Activated naive CD8-positive, alpha-beta T cell treated with anti-CD3 and anti-CD28 coated beads, Interleukin-2, amount 50 U/mL, for 24 hours (primary cell): ENCODE results near the gene MYL7.
"Not testable (repeated sequence)": the region's sequence is repeated elsewhere in the genome, so short reads cannot be mapped to it uniquely, and the experiment has no call there.

ENCODE experiments used
- ATAC-seq: fragments of 150-1000 bp; cut with Tn5 transposase; one replicate; pipeline ENCODE4 v1.10.0; 2021
- DNase-seq: peaks from one replicate; pipeline ENCODE4 v3.0.0; 2021
- H3K27ac Mint-ChIP-seq: one replicate; pipeline ENCODE4 v1.8.0; 2021; ENCODE audit warnings: mild to moderate bottlenecking, mixed read lengths
- H3K27me3 Mint-ChIP-seq: one replicate; pipeline ENCODE4 v1.8.0; 2021; ENCODE audit warnings: mixed read lengths
- H3K36me3 Mint-ChIP-seq: one replicate; pipeline ENCODE4 v1.8.0; 2021; ENCODE audit warnings: low read depth, mixed read lengths
- H3K4me1 Mint-ChIP-seq: one replicate; pipeline ENCODE4 v1.8.0; 2021; ENCODE audit warnings: mixed read lengths
- H3K4me3 Mint-ChIP-seq: one replicate; pipeline ENCODE4 v1.8.0; 2021; ENCODE audit warnings: mild to moderate bottlenecking, moderate library complexity, mixed read lengths
- H3K9me3 Mint-ChIP-seq: one replicate; pipeline ENCODE4 v1.8.0; 2021; ENCODE audit warnings: mixed read lengths

Gene MYL7

DNA sequence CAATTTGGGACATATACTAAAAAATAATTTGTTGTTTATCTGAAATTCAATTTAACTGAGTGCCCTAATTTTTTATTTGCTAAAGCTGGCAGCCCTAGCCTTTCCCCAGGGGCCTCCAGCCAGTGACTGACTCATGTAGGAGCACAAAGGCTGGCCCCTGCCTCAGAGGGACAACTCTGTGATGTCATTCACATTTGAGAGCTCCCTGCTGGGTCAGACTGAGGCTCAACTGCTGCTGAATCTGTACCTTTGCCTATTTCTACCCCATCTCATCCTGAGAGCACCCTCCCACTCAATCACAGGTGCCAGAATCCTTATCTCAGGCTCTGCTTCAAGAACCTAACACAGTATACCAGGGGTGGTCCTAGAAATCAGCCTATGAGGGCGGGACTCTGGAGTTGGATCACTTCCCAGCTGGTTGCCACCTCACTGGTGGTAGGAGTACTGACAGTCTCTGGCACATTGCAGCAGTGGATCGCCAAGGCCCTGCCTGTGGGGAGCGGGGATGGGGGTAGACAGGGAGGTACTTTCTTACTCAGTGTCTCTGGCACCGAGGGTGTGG lies 36.5 kb upstream of the MYL7 start:
- Mint-ChIP-seq H3K4me1 (no peaks in the 10 kb centered on the region), H3K27ac (no peak overlapping the region)

GRCh38 chr7:44176486-44176885 lies 35.4 kb upstream of the MYL7 start:
- no peak overlapping the region for H3K4me3 Mint-ChIP-seq
- H3K27me3 Mint-ChIP-seq, result peaks cover 17% of the 10 kb centered on the region
- no peaks in the 10 kb centered on the region for H3K36me3 Mint-ChIP-seq
- no peak overlapping the region for H3K27ac Mint-ChIP-seq
- no peak for ATAC-seq
- H3K9me3 Mint-ChIP-seq, result no peaks in the 10 kb centered on the region
- no peaks in the 10 kb centered on the region for H3K4me1 Mint-ChIP-seq
- DNase-seq, result no peak

More for the DNA sequence above, 36.5 kb upstream of the MYL7 start:
- DNase-seq, result no peak
- H3K27me3 Mint-ChIP-seq, result peaks cover 20% of the 10 kb centered on the region
- no peaks in the 10 kb centered on the region for H3K9me3 Mint-ChIP-seq
- no peaks in the 10 kb centered on the region for H3K36me3 Mint-ChIP-seq
- no peak overlapping the region for H3K4me3 Mint-ChIP-seq
- ATAC-seq, result no peak

- peaks cover 17% of the 10 kb centered on the region for H3K27me3 Mint-ChIP-seq
- no peak overlapping the region for H3K4me3 Mint-ChIP-seq
- DNase-seq (no peak), ATAC-seq (no peak)
- no peak overlapping the region for H3K27ac Mint-ChIP-seq
- no peaks in the 10 kb centered on the region for H3K9me3 Mint-ChIP-seq
- H3K4me1 Mint-ChIP-seq, result no peaks in the 10 kb centered on the region
- H3K36me3 Mint-ChIP-seq, result no peaks in the 10 kb centered on the region
Observed at GRCh38 chr7:44175730-44176129, 34.6 kb upstream of the MYL7 start.

GRCh38 chr7:44174694-44174948 lies 33.5 kb upstream of the MYL7 start:
- not testable (repeated sequence) for H3K36me3 Mint-ChIP-seq, H3K4me1 Mint-ChIP-seq, DNase-seq, H3K9me3 Mint-ChIP-seq, ATAC-seq, H3K27ac Mint-ChIP-seq, H3K4me3 Mint-ChIP-seq
- peaks cover 17% of the 10 kb centered on the region for H3K27me3 Mint-ChIP-seq

GRCh38 chr7:44173911-44174693 lies 33.0 kb upstream of the MYL7 start:
- no peak overlapping the region for H3K27ac Mint-ChIP-seq
- no peak overlapping the region for H3K4me3 Mint-ChIP-seq
- H3K4me1 Mint-ChIP-seq, result no peaks in the 10 kb centered on the region
- H3K9me3 Mint-ChIP-seq, result no peaks in the 10 kb centered on the region
- ATAC-seq (no peak), DNase-seq (no peak)
- H3K36me3 Mint-ChIP-seq, result no peaks in the 10 kb centered on the region
- H3K27me3 Mint-ChIP-seq, result peaks cover 17% of the 10 kb centered on the region

GRCh38 chr7:44172803-44173424 lies 31.8 kb upstream of the MYL7 start:
- ATAC-seq (no peak), DNase-seq (no peak)
- no peak overlapping the region for H3K27ac Mint-ChIP-seq
- H3K4me1 Mint-ChIP-seq, result peaks cover 2% of the 10 kb centered on the region
- H3K4me3 Mint-ChIP-seq, result no peak overlapping the region
- H3K9me3 Mint-ChIP-seq, result no peaks in the 10 kb centered on the region
- H3K27me3 Mint-ChIP-seq, result peaks cover 17% of the 10 kb centered on the region
- no peaks in the 10 kb centered on the region for H3K36me3 Mint-ChIP-seq

GRCh38 chr7:44172352-44172751 lies 31.2 kb upstream of the MYL7 start:
- Mint-ChIP-seq H3K36me3 (no peaks in the 10 kb centered on the region), H3K4me3 (no peak overlapping the region), H3K27ac (no peak overlapping the region), H3K4me1 (peaks cover 8% of the 10 kb centered on the region), H3K9me3 (no peaks in the 10 kb centered on the region), H3K27me3 (peaks cover 14% of the 10 kb centered on the region)
- no peak for ATAC-seq
- DNase-seq, result no peak

DNA sequence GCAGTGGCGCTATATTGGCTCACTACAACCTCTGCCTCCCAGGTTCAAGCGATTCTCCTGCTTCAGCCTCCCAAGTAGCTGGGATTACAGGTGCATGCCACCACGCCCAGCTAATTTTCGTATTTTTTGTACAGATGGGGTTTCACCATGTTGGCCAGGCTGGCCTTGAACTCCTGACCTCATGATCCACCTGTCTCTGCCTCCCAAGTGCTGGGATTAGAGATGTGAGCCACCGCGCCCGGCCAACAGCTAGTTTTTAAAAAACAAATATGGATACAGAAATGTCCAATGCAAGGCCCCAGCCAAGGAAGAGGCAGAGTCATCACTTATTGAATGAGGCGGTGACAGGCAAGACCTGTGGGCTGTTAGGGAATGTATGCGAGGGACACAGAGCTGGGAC lies 30.8 kb upstream of the MYL7 start:
- ATAC-seq, DNase-seq, H3K4me1 Mint-ChIP-seq, H3K4me3 Mint-ChIP-seq, H3K36me3 Mint-ChIP-seq, H3K27ac Mint-ChIP-seq, H3K9me3 Mint-ChIP-seq: not testable (repeated sequence)
- H3K27me3 Mint-ChIP-seq, result peaks cover 14% of the 10 kb centered on the region

GRCh38 chr7:44167920-44168319 lies 26.8 kb upstream of the MYL7 start:
- peaks cover 2% of the 10 kb centered on the region for H3K27me3 Mint-ChIP-seq
- H3K36me3 Mint-ChIP-seq, result no peaks in the 10 kb centered on the region
- ATAC-seq, result no peak
- H3K27ac Mint-ChIP-seq, result no peak overlapping the region
- no peak for DNase-seq
- no peak overlapping the region for H3K4me3 Mint-ChIP-seq
- H3K4me1 Mint-ChIP-seq, result peaks cover 8% of the 10 kb centered on the region
- no peaks in the 10 kb centered on the region for H3K9me3 Mint-ChIP-seq

GRCh38 chr7:44163591-44163990 lies 22.5 kb upstream of the MYL7 start:
- Mint-ChIP-seq H3K9me3 (no peaks in the 10 kb centered on the region), H3K27me3 (no peaks in the 10 kb centered on the region), H3K4me1 (peaks cover 6% of the 10 kb centered on the region), H3K27ac (no peak overlapping the region), H3K4me3 (no peak overlapping the region), H3K36me3 (no peaks in the 10 kb centered on the region)
- no peak for DNase-seq
- no peak for ATAC-seq

- Mint-ChIP-seq H3K4me1 (peaks cover 6% of the 10 kb centered on the region), H3K9me3 (no peaks in the 10 kb centered on the region), H3K27ac (no peak overlapping the region), H3K36me3 (no peaks in the 10 kb centered on the region), H3K4me3 (no peak overlapping the region), H3K27me3 (no peaks in the 10 kb centered on the region)
- DNase-seq, result no peak
- no peak for ATAC-seq
Observed at GRCh38 chr7:44162785-44163395, 21.8 kb upstream of the MYL7 start.

DNA sequence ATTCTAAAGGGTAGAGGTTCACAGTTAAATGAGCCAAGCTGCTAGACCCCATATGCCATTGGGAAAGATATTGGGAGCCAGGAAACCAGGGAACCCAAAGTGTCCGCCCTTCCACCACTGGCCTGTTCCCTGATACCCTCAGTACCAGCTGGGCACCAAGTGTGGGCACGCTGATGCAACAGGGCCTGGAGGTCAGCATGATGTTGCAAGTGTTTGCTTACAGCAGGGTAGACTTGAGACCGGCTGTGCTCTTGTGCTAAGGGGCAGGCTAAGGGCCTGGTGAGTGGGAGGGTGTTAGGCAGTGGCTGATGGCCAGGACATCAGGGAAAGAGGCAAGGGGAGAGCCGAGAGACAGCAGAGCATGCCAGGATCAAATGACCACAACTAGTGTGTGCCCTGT lies 21.0 kb upstream of the MYL7 start:
- H3K36me3 Mint-ChIP-seq, result no peaks in the 10 kb centered on the region
- no peaks in the 10 kb centered on the region for H3K4me1 Mint-ChIP-seq
- no peaks in the 10 kb centered on the region for H3K27me3 Mint-ChIP-seq
- ATAC-seq, result no peak
- no peak overlapping the region for H3K4me3 Mint-ChIP-seq
- no peak overlapping the region for H3K27ac Mint-ChIP-seq
- H3K9me3 Mint-ChIP-seq, result no peaks in the 10 kb centered on the region
- no peak for DNase-seq

DNA sequence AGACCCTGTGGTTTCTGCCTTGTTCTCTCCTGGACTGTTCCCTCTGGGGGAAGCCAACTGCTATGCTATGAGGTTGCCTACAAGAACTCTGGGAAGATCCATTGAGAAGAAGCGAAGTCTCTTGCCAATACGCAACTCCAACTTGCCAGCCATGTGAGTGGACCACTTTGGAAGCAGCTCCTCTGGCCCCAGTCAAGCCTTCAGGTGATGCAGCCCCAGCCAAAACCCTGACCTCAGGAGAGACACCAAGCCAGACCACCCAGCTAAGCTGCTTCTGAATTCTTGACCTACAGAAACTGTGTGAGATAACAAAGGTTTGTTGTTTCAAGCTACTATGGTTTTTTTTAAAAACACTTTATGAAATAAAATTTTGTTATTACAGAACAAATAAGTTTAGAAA lies 20.2 kb upstream of the MYL7 start:
- no peak overlapping the region for H3K27ac Mint-ChIP-seq

DNA sequence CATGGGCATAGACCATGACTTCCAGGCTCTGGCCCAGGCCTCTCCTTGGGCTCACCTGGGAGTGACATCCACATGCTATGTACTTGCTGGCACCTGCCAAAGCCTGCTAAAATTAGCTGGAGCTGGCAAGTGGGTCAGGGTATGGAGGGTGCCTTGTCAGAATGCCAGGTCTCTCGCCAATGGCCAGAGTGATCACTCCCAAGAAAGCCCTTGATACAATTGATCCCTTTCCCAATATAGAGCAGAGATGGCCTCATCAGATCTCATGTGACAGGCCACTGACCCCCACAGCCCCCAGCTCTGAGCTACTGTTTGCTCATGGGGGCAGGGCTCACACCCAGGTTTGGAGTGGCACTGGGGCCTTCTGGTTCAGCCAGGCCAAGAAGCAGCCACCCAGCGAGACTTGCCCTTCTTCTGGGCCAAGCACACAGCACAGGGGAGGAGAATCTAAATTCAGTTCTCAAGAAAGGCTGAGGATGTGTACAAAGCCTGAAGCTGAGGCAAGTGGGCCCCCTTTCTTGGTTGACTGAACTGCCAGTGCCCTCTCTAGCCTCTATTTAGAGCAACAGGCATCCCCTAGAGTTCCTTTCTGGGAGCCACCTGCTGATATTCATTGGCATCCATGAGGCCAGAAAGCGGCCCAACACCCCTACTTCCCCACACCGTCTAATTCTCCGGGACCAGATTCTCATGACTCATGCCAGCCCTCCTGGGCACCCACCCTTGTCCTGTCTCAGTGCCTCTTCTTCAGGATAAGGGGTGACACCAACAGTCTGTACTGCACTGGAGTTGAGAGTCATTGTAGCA lies 18.9 kb upstream of the MYL7 start:
- Mint-ChIP-seq H3K4me1 (no peaks in the 10 kb centered on the region), H3K9me3 (no peaks in the 10 kb centered on the region), H3K27me3 (no peaks in the 10 kb centered on the region), H3K36me3 (no peaks in the 10 kb centered on the region), H3K4me3 (no peak overlapping the region), H3K27ac (no peak overlapping the region)
- DNase-seq (no peak), ATAC-seq (no peak)

More for the DNA sequence above, 20.2 kb upstream of the MYL7 start:
- Mint-ChIP-seq H3K4me1 (no peaks in the 10 kb centered on the region), H3K9me3 (no peaks in the 10 kb centered on the region), H3K27me3 (no peaks in the 10 kb centered on the region), H3K36me3 (no peaks in the 10 kb centered on the region), H3K4me3 (no peak overlapping the region)
- DNase-seq (no peak), ATAC-seq (no peak)
